Liver (tissue), 9 donors: ENCODE data around the gene DISC1. TPM values are rescaled to one million over a fixed set of nuclear protein-coding genes. Genes with fewer than 3 reads are reported as not detected.

ENCODE experiments used
- DNase-seq: peaks from one replicate; pipeline ENCODE4 v3.0.0-alpha.2; 2017; ENCODE audit warnings: low spot score
- H3K27ac ChIP-seq, 2 donors: one replicate each; pipeline ENCODE4 v1.7.0; 2013; ENCODE audit warnings: inconsistent platforms in 2 of 2, low read length in 2 of 2, control low read depth in 1 of 2, low read depth in 1 of 2, mild to moderate bottlenecking in 1 of 2
- H3K27me3 ChIP-seq, 4 donors: one replicate each; pipeline versions ENCODE4 v1.6.1 to v1.7.0; 2013; ENCODE audit warnings: low read length in 3 of 4, inconsistent platforms in 1 of 4, mild to moderate bottlenecking in 1 of 4, moderate library complexity in 1 of 4; ENCODE audit not compliant: control insufficient read depth in 4 of 4, insufficient read depth in 4 of 4
- H3K36me3 ChIP-seq, 4 donors: one replicate each; pipeline versions ENCODE4 v1.6.1 to v1.7.0; 2013; ENCODE audit warnings: low read length in 3 of 4, mild to moderate bottlenecking in 3 of 4, low read depth in 1 of 4, moderate library complexity in 1 of 4; ENCODE audit not compliant: control insufficient read depth in 4 of 4, insufficient read depth in 3 of 4
- H3K4me1 ChIP-seq, 4 donors: one replicate each; pipeline versions ENCODE4 v1.6.1 to v1.7.0; 2013; ENCODE audit warnings: low read length in 3 of 4, mild to moderate bottlenecking in 3 of 4, moderate library complexity in 1 of 4; ENCODE audit not compliant: control insufficient read depth in 4 of 4, insufficient read depth in 4 of 4
- H3K4me3 ChIP-seq, 3 donors: one replicate each; pipeline versions ENCODE4 v1.6.1 to v1.7.0; 2013; ENCODE audit warnings: low read length in 3 of 3, control low read depth in 1 of 3, low read depth in 1 of 3, mild to moderate bottlenecking in 1 of 3
- H3K9ac ChIP-seq, 2 donors: one replicate each; pipeline ENCODE4 v1.7.0; 2013; ENCODE audit warnings: low read length in 2 of 2, mild to moderate bottlenecking in 2 of 2, moderate library complexity in 2 of 2, control low read depth in 1 of 2, low read depth in 1 of 2
- H3K9me3 ChIP-seq, 4 donors: one replicate each; pipeline versions ENCODE4 v1.6.1 to v1.7.0; 2013; ENCODE audit warnings: low read length in 3 of 4; ENCODE audit not compliant: control insufficient read depth in 4 of 4
- CTCF ChIP-seq: fragments of 150-350 bp; IDR thresholded peaks from 2 replicates; pipeline ENCODE4 v1.5.1; 2017; ENCODE audit warnings: improper control_type of control experiment, low read depth, low read length; ENCODE audit not compliant: missing input control
- EGR1 ChIP-seq, 2 donors: IDR thresholded peaks; 2 replicates each; pipeline ENCODE4 v1.6.1; 2016 to 2018; ENCODE audit warnings: antibody characterized with exemption in 2 of 2, low read depth in 2 of 2
- FOXA2 ChIP-seq: IDR thresholded peaks from 2 replicates; pipeline ENCODE4 v1.6.1; 2016; ENCODE audit warnings: antibody characterized with exemption
- GABPA ChIP-seq, 2 donors: IDR thresholded peaks in 1 of 2; conservative IDR thresholded peaks in 1 of 2; 2 replicates each; pipeline ENCODE4 v1.6.1; 2016; ENCODE audit warnings: antibody characterized with exemption in 2 of 2, mild to moderate bottlenecking in 1 of 2, moderate library complexity in 1 of 2
- HNF4G ChIP-seq: IDR thresholded peaks from 2 replicates; pipeline ENCODE4 v1.6.1; 2016; ENCODE audit warnings: antibody characterized with exemption
- MAX ChIP-seq: IDR thresholded peaks from 2 replicates; pipeline ENCODE4 v1.6.1; 2016; ENCODE audit warnings: antibody characterized with exemption
- NR2F2 ChIP-seq: IDR thresholded peaks from 2 replicates; pipeline ENCODE4 v1.6.1; 2016; ENCODE audit warnings: antibody characterized with exemption
- RAD21 ChIP-seq, 2 donors: IDR thresholded peaks; 2 replicates each; pipeline ENCODE4 v1.6.1; 2016; ENCODE audit warnings: antibody characterized with exemption in 2 of 2, mild to moderate bottlenecking in 2 of 2
- REST ChIP-seq: IDR thresholded peaks from 2 replicates; pipeline ENCODE4 v1.6.1; 2016; ENCODE audit warnings: antibody characterized with exemption, mild to moderate bottlenecking
- RXRA ChIP-seq, 2 donors: IDR thresholded peaks; 2 replicates each; pipeline ENCODE4 v1.6.1; 2017 to 2018; ENCODE audit warnings: antibody characterized with exemption in 2 of 2, mild to moderate bottlenecking in 1 of 2
- SP1 ChIP-seq: IDR thresholded peaks from 2 replicates; pipeline ENCODE4 v1.6.1; 2018; ENCODE audit warnings: antibody characterized with exemption, mild to moderate bottlenecking
- TAF1 ChIP-seq: conservative IDR thresholded peaks from 2 replicates; pipeline ENCODE4 v1.6.1; 2016; ENCODE audit warnings: antibody characterized with exemption, mild to moderate bottlenecking
- YY1 ChIP-seq: IDR thresholded peaks from 2 replicates; pipeline ENCODE4 v1.6.1; 2016; ENCODE audit warnings: antibody characterized with exemption, mild to moderate bottlenecking
- WGBS: extraction: QIAGEN DNeasy Blood & Tissue Kit; methylation state at CpG from one replicate; pipeline ENCODE4 v1.1.7; 2013; 5-methylcytosine and 5-hydroxymethylcytosine counted together
- polyA plus RNA-seq, 2 donors: library from polyadenylated mRNA; stranded (reverse) in 1 of 2; unstranded in 1 of 2; fragments of 200-250 nt in 1 of 2; fragments of >200 nt in 1 of 2; fragmentation: Nextera tagmentation in 1 of 2; extraction: Ambion mirVana in 1 of 2; gene quantifications; one replicate each; pipeline versions ENCODE4 v1.2.1 to v1.2.3, GENCODE V29; 2013 to 2015
- total RNA-seq, 2 donors: library from RNA; depleted of rRNA; stranded (reverse); fragments of >200 nt; gene quantifications; one replicate each; pipeline ENCODE4 v1.2.3, GENCODE V29; 2014
- donor health status: healthy.
- donor health status: healthy.
- donor health status: healthy.
- donor health status: healthy.
- donor health status: healthy.

DISC1 gene
- total and polyA plus RNA-seq, 4 donors = 0.45 to 6.3 (median 2.3) TPM

- no peak overlapping the region for H3K4me3 ChIP-seq
- no peak overlapping the region for H3K9ac ChIP-seq
- no peak overlapping the region for H3K27ac ChIP-seq
- 58% methylated on average over 2 of the region's 2 CpGs for WGBS
- H3K36me3 ChIP-seq = no peaks in the 10 kb centered on the region
- no peak for DNase-seq
- no peak for TF ChIP-seq GABPA (IDR thresholded peaks at IDR 0.05 in 1 of 2, conservative IDR thresholded peaks at IDR 0.05 in 1 of 2)
- H3K27me3 ChIP-seq = no peaks in the 10 kb centered on the region
- H3K9me3 ChIP-seq = no peaks in the 10 kb centered on the region
- peaks cover 0 to 5% (median under 1%) of the 10 kb centered on the region in 4 donors for H3K4me1 ChIP-seq
These were observed 22.3 kb upstream of the DISC1 start for GRCh38 chr1:231604276-231604621.

GRCh38 chr1:231605149-231606100, 21.2 kb upstream of the DISC1 start:
- H3K9ac ChIP-seq = no peak overlapping the region
- H3K27me3 ChIP-seq = no peaks in the 10 kb centered on the region
- peaks cover 0 to 5% (median under 1%) of the 10 kb centered on the region in 4 donors for H3K4me1 ChIP-seq
- TF ChIP-seq YY1 (no peak), CTCF (no peak), GABPA (IDR thresholded peaks at IDR 0.05 in 1 of 2, conservative IDR thresholded peaks at IDR 0.05 in 1 of 2) (no peak), EGR1 (IDR thresholded peaks at IDR 0.05; ENCODE audit: low read depth in 2 of 2) (no peak), RXRA (IDR thresholded peaks at IDR 0.05) (no peak), SP1 (no peak), MAX (no peak), NR2F2 (no peak), REST (no peak), FOXA2 (no peak), RAD21 (IDR thresholded peaks at IDR 0.05) (no peak)
- 65% methylated on average over 8 of the region's 8 CpGs for WGBS
- no peaks in the 10 kb centered on the region for H3K9me3 ChIP-seq
- H3K36me3 ChIP-seq = no peaks in the 10 kb centered on the region
- no peak for DNase-seq
- no peak overlapping the region for H3K27ac ChIP-seq
- no peak overlapping the region for H3K4me3 ChIP-seq

GRCh38 chr1:231606712-231607111, 19.9 kb upstream of the DISC1 start:
- no peak for TF ChIP-seq REST
- TF ChIP-seq HNF4G = no peak
- TF ChIP-seq NR2F2 = no peak
- TF ChIP-seq RXRA (IDR thresholded peaks at IDR 0.05) = no peak
- no peak for TF ChIP-seq TAF1
- Histone ChIP-seq H3K4me3 (no peak overlapping the region), H3K9ac (no peak overlapping the region), H3K27me3 (no peaks in the 10 kb centered on the region), H3K4me1 (peaks cover 0 to 5% (median under 1%) of the 10 kb centered on the region in 4 donors), H3K36me3 (no peaks in the 10 kb centered on the region), H3K9me3 (no peaks in the 10 kb centered on the region), H3K27ac (no peak overlapping the region)
- WGBS = 76% methylated on average over 4 of the region's 4 CpGs
- no peak for DNase-seq
